ENCODE data around the gene DOCK2.
A peak's percentile ranks its signal among the peaks of the same experiment; 100 is the strongest.

DOCK2 gene

GRCh38 chr5:169851321-169851850 lies 214.3 kb downstream of the DOCK2 start:
- DNase-seq (ENCODE audit: low spot score): no peak
- no peak for FAIRE-seq

GRCh38 chr5:169856571-169856970 lies 219.5 kb downstream of the DOCK2 start:
- DNase-seq (ENCODE audit: low spot score) (peak; percentile 45), FAIRE-seq (no peak)

- FAIRE-seq (no peak), DNase-seq (ENCODE audit: low spot score) (no peak)
Observed at GRCh38 chr5:169860585-169860984, 223.5 kb downstream of the DOCK2 start.

GRCh38 chr5:169861433-169861832 lies 224.4 kb downstream of the DOCK2 start:
- no peak for FAIRE-seq
- DNase-seq (ENCODE audit: low spot score): no peak

- no peak for DNase-seq (ENCODE audit: low spot score)
- FAIRE-seq: no peak
Observed at GRCh38 chr5:169861934-169862333, 224.9 kb downstream of the DOCK2 start.

GRCh38 chr5:169862391-169862811 lies 225.3 kb downstream of the DOCK2 start:
- DNase-seq (ENCODE audit: low spot score) (no peak), FAIRE-seq (no peak)

- DNase-seq (ENCODE audit: low spot score) (no peak), FAIRE-seq (no peak)
Observed at GRCh38 chr5:169864483-169864882, 227.4 kb downstream of the DOCK2 start.

- FAIRE-seq: no peak
- no peak for DNase-seq (ENCODE audit: low spot score)
Observed at GRCh38 chr5:169867347-169867746, 230.3 kb downstream of the DOCK2 start.

GRCh38 chr5:169869066-169869465 lies 232.0 kb downstream of the DOCK2 start:
- no peak for DNase-seq (ENCODE audit: low spot score)
- no peak for FAIRE-seq

- FAIRE-seq (no peak), DNase-seq (ENCODE audit: low spot score) (no peak)
Observed at GRCh38 chr5:169870211-169870610, 233.1 kb downstream of the DOCK2 start.

- no peak for FAIRE-seq
Observed at GRCh38 chr5:169871826-169872490, 234.9 kb downstream of the DOCK2 start.

GRCh38 chr5:169873642-169874041 lies 236.6 kb downstream of the DOCK2 start:
- DNase-seq (ENCODE audit: low spot score) (no peak), FAIRE-seq (no peak)

More at GRCh38 chr5:169871826-169872490, 234.9 kb downstream of the DOCK2 start:
- DNase-seq (ENCODE audit: low spot score): no peak

- DNase-seq (ENCODE audit: low spot score) (no peak), FAIRE-seq (no peak)
Observed at GRCh38 chr5:169874621-169875020, 237.5 kb downstream of the DOCK2 start.

- FAIRE-seq (no peak), DNase-seq (ENCODE audit: low spot score) (no peak)
Observed at GRCh38 chr5:169875091-169875728, 238.1 kb downstream of the DOCK2 start.

- no peak for FAIRE-seq
- no peak for DNase-seq (ENCODE audit: low spot score)
Observed at GRCh38 chr5:169875731-169876130, 238.7 kb downstream of the DOCK2 start.

GRCh38 chr5:169876386-169876785 lies 239.3 kb downstream of the DOCK2 start:
- FAIRE-seq: no peak
- DNase-seq (ENCODE audit: low spot score): no peak

GRCh38 chr5:169880012-169880663 lies 243.1 kb downstream of the DOCK2 start:
- no peak for FAIRE-seq
- no peak for DNase-seq (ENCODE audit: low spot score)

GRCh38 chr5:169880785-169881184 lies 243.7 kb downstream of the DOCK2 start:
- FAIRE-seq (no peak), DNase-seq (ENCODE audit: low spot score) (no peak)

- FAIRE-seq (no peak), DNase-seq (ENCODE audit: low spot score) (no peak)
Observed at GRCh38 chr5:169881702-169882303, 244.7 kb downstream of the DOCK2 start.

GRCh38 chr5:169886033-169886432 lies 249.0 kb downstream of the DOCK2 start:
- FAIRE-seq: no peak
- DNase-seq (ENCODE audit: low spot score): no peak

GRCh38 chr5:169886677-169887076 lies 249.6 kb downstream of the DOCK2 start:
- DNase-seq (ENCODE audit: low spot score) (no peak), FAIRE-seq (no peak)

- DNase-seq (ENCODE audit: low spot score): no peak
- FAIRE-seq: no peak
Observed at GRCh38 chr5:169889572-169889971, 252.5 kb downstream of the DOCK2 start.
